HG02852 (cell line): ENCODE data around the gene ARHGAP10.
"Not testable (repeated sequence)": the region's sequence is repeated elsewhere in the genome, so short reads cannot be mapped to it uniquely, and the experiment has no call there.

Experiments used
- ATAC-seq: cut with Tn5 transposase; IDR thresholded peaks from one replicate; pipeline ENCODE4 v1.9.1; 2021; ENCODE audit warnings: mild to moderate bottlenecking, moderate library complexity; ENCODE audit not compliant: unreplicated experiment

ARHGAP10 gene

DNA sequence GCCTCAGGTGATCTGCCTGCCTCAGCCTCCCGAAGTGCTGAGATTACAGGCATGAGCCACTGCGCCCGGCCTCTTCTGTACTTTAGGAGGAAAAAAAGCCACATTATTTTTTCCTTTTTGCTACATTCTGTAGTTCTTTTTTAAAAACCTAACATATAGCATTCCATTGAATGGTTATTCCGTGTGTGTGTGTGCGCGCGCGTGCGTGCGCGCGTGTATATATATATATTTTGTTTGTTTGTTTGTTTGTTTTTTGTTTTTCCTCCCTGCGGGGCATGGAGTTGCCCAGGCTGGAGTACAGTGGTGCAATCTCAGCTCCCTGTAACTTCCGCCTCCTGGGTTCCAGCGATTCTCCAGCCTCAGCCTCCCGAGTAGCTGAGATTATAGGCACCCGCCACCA is 59.5 kb downstream of the ARHGAP10 start:
- no peak for ATAC-seq

GRCh38 chr4:147791865-147792264 is 60.0 kb downstream of the ARHGAP10 start:
- ATAC-seq, result no peak

- ATAC-seq, result peak; percentile 58
Measured at GRCh38 chr4:147793569-147794313, 61.9 kb downstream of the ARHGAP10 start.

DNA sequence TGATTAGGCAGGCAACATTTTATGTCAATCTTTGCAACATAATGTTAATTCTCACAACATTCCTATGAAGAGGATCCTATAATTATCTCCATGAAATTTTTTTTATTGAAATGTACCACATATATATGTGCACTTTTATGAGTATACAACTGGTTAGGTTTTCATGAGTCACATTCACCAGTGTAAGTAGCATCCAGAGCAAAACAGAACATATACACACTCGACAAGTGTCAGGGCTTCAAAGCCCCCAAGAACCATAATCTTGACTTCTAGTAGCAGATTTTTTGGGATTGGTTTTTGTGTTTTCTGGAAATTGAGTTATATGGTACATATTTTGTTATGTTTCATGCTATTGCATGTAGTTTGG is 62.4 kb downstream of the ARHGAP10 start:
- peak; percentile 12 for ATAC-seq

- ATAC-seq, result peak; percentile 59
Measured at GRCh38 chr4:147794787-147795413, 63.0 kb downstream of the ARHGAP10 start.

DNA sequence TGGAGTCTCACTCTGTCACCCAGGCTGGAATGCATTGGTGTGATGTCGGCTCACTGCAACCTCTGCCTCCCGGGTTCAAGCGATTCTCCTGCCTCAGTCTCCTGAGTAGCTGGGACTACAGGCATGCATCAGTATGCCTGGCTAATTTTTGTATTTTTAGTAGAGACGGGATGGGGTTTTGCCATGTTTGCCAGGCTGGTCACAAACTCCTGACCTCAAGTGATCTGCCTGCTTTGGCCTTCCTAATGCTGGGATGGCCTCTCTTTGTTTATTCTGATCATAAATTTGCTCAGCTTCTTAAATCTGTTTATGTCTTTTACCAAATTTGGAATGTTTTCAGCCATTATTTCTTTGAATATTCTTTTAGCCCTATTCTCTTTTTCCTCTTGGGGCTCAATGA is 67.2 kb downstream of the ARHGAP10 start:
- not testable (repeated sequence) for ATAC-seq

DNA sequence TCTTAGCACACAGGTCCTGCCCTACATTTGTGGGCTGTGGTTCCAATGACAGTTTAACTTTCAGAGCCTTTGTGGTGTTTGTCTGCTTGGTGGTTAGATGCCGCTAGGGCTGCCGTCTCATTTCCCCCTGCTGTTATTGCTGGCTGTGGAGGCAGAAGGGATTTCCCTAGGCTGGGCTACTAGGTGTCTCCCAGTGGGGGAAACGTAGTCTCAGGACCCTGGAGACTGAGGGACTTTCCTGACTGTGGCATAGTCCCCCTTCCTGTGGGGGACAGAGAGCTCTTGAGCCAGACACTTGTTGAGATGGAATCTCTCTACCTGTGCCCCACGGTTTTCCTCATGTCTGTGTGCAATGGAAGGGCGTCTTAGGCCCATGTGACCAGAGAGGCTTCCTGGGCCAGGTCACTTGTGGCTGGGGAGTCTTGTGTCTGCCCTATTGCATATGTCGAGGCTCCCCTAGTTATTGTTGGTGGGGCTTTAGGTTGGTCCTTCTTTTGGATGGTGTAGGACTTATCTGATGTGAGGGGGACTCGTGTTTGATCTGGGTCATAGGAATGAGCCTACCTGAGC is 68.2 kb downstream of the ARHGAP10 start:
- peak; percentile 97 for ATAC-seq

- ATAC-seq, result no peak
Measured at GRCh38 chr4:147801820-147802219, 69.9 kb downstream of the ARHGAP10 start.

DNA sequence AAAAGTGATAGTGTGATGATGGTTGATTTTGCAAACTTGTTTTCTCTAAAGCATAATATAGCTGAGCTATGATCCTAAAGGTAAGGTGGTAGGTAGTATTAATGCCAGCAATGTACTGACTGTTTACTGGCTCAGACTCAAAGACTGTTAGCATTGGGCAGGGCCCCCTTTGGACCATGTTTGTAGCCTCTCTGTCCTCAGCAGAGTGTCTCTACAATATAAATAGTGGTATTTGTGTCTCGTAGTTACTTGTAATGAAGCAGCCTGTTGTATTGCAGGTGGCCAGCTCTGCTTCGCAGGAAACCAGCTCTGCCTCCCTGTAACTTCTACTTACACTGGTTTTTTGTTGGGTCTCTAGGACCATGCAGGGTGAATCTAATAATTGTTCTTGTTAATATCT is 70.5 kb downstream of the ARHGAP10 start:
- no peak for ATAC-seq

DNA sequence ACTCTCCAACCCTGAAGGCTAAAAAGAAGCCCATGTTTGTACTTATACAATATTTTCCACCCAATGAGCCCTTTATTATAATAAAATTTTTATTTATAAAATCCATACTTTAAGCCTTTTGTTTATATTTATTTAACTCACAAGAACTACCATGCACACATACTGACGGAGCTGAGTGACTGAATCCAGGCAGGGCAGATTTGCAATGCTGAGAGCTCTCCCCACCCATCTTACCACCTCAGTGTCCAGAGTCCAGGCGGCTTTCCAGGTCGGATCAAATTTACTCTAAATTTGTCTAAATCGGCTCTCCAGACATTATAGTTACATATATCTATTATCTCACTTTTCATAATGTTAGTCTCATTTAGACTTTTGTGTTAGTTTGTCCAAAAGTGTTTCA is 74.1 kb downstream of the ARHGAP10 start:
- ATAC-seq, result no peak

- peak; percentile 60 for ATAC-seq
Measured at GRCh38 chr4:147808447-147808846, 76.6 kb downstream of the ARHGAP10 start.

- ATAC-seq, result no peak
Measured at GRCh38 chr4:147809211-147809610, 77.3 kb downstream of the ARHGAP10 start.

GRCh38 chr4:147811878-147812277 is 80.0 kb downstream of the ARHGAP10 start:
- ATAC-seq, result no peak

DNA sequence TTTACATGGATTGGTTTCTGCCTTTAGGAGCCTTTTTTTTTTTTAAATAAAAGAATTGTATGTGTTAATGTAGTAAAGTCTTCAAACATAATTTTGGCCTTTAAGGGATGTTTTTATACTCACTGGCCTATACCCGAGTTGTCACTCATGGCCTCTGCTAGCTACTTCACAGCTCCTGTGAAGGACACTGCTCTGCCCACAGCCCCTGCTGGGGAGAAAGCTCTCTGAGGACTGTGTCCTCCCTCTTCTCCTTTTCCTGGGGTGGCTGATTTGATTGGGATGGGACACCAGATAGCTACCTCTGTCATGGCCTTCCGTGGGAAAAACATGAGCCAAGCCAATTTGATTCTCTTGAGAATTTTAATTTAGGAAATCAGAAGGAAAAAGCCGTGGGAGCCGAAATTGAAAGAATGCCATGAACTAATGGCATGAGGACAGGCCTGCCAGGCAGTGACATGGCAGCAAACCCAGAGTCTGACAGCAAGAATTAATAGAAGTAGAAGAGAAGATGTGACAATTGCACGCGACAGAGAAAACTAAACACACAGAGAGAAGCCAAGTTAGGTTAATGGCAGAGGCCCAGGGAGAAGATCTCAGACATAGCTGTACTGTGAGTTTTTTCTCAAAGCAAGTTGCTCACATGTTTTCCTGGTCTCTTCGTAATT is 81.4 kb downstream of the ARHGAP10 start:
- no peak for ATAC-seq

DNA sequence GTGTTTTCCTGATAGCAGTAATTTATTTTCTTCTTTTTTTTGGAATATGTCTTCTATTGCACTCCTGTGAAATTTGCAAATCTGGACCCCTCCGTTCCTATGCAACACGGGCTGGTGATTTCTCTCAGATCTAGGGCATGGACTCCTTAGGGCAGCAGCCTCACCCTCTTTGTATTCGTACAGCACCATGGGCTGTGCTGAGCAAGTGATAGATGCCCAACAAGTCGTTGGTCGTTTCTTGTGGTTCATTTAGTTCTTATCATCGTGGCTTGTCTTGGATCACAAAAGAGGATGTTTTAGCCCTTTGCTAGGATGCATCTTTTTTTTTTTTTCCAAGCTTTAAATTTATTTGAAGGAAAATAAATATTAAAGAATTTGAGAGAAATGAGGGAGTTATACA is 82.1 kb downstream of the ARHGAP10 start:
- no peak for ATAC-seq

- ATAC-seq, result no peak
Measured at GRCh38 chr4:147814376-147814775, 82.5 kb downstream of the ARHGAP10 start.

DNA sequence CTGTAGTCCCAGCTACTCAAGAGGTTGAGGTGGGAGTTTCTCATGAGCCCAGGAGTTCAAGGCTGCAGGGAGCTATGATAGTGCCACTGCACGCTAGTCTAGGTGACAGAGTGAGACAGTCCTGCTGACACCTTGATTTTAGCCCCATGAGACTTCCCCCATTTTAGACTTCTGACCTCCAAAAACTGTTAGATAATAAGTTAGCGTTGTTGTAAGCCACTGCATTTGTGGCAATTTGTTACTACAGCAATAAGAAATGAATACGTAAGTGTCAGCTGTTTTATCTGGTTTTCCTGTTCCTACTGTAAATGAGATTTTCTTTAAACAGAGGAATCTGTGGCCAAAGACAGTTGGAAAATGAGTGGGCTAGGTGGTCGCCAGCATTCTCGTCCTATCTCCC is 83.9 kb downstream of the ARHGAP10 start:
- no peak for ATAC-seq

GRCh38 chr4:147816382-147817254 is 84.7 kb downstream of the ARHGAP10 start:
- ATAC-seq, result no peak

GRCh38 chr4:147820975-147821374 is 89.1 kb downstream of the ARHGAP10 start:
- ATAC-seq, result no peak

DNA sequence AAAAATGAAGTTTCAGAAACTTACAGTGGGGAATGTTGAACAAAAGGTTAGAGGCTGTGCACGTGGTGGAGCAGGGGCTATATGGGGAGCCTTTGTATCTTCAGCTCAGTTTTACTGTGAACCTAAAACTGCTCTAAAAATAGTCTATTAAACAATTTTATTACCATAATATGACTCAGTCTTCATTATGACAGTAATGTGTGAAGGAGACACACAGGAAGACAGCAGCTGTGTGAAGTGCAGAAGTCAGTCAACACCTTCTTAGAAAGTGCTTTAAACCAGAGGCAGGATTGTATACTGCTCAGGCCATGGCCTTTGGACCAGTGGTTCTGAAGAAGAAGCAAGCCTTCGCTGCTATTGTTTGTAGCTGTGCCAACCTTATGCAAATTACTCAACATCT is 89.7 kb downstream of the ARHGAP10 start:
- peak; percentile 53 for ATAC-seq

GRCh38 chr4:147822128-147822527 is 90.2 kb downstream of the ARHGAP10 start:
- no peak for ATAC-seq
